Stimulated activated CD8-positive, alpha-beta memory T cell treated with anti-CD3 and anti-CD28 coated beads, Interleukin-7, amount 100 ng/mL, for 1 hour (primary cell): ENCODE data around the gene WBP1L.
"Not testable (repeated sequence)": the region's sequence is repeated elsewhere in the genome, so short reads cannot be mapped to it uniquely, and the experiment has no call there.

Experiments
- DNase-seq, 2 donors: peaks; one replicate each; pipeline ENCODE4 v3.0.0-alpha.2; 2020; ENCODE audit warnings: low read depth in 2 of 2

WBP1L gene

GRCh38 chr10:102743588-102744373 lies at the start of gene WBP1L:
WBP1L (plus strand) TSS chr10:102743948; CDS start chr10:102744054, 106 bp downstream.
- peak; percentile 89 for DNase-seq

- not testable (repeated sequence) for DNase-seq
These were observed 48.3 kb upstream of the WBP1L start for GRCh38 chr10:102695401-102695800.

GRCh38 chr10:102696736-102697135 lies 47.0 kb upstream of the WBP1L start:
- DNase-seq: no peak

GRCh38 chr10:102698894-102699293 lies 44.9 kb upstream of the WBP1L start:
- DNase-seq: no peak

- DNase-seq: no peak
These were observed 42.5 kb upstream of the WBP1L start for GRCh38 chr10:102701272-102701671.

GRCh38 chr10:102701796-102702195 lies 42.0 kb upstream of the WBP1L start:
- DNase-seq: no peak

GRCh38 chr10:102702742-102703141 lies 41.0 kb upstream of the WBP1L start:
- DNase-seq: no peak

GRCh38 chr10:102704915-102705314 lies 38.8 kb upstream of the WBP1L start:
- no peak for DNase-seq

- no peak for DNase-seq
These were observed 38.2 kb upstream of the WBP1L start for GRCh38 chr10:102705531-102705930.

- no peak for DNase-seq
These were observed 33.1 kb upstream of the WBP1L start for GRCh38 chr10:102710609-102711008.

GRCh38 chr10:102712089-102712488 lies 31.7 kb upstream of the WBP1L start:
- no peak for DNase-seq

GRCh38 chr10:102712843-102713538 lies 30.8 kb upstream of the WBP1L start:
- DNase-seq: no peak

- DNase-seq: no peak
These were observed 30.3 kb upstream of the WBP1L start for GRCh38 chr10:102713539-102713813.

- DNase-seq: peak; percentile 88 to 89
These were observed 29.7 kb upstream of the WBP1L start, which contains the start of gene ARL3 for GRCh38 chr10:102713814-102714620. ARL3 (minus strand) TSS chr10:102714397; CDS start chr10:102714275, 122 bp downstream.

GRCh38 chr10:102714621-102715455 lies 28.9 kb upstream of the WBP1L start, which contains the start of gene SFXN2:
SFXN2 (plus strand) TSS chr10:102714636; CDS start chr10:102726637, 12,001 bp downstream.
- peak in 1 of 2 donors; percentile 27 for DNase-seq

GRCh38 chr10:102715880-102716279 lies 27.9 kb upstream of the WBP1L start:
- no peak for DNase-seq

GRCh38 chr10:102716900-102717565 lies 26.7 kb upstream of the WBP1L start:
- DNase-seq: not testable (repeated sequence)

GRCh38 chr10:102718220-102718619 lies 25.5 kb upstream of the WBP1L start:
- no peak for DNase-seq

GRCh38 chr10:102720337-102720736 lies 23.4 kb upstream of the WBP1L start:
- DNase-seq: no peak

- DNase-seq: no peak
These were observed 22.9 kb upstream of the WBP1L start for GRCh38 chr10:102720775-102721301.

GRCh38 chr10:102721954-102722353 lies 21.8 kb upstream of the WBP1L start:
- no peak for DNase-seq
